ENCODE results near the gene CDC42EP1.

CDC42EP1 gene

GRCh38 chr22:37568448-37569008 is 8.2 kb downstream of the CDC42EP1 start:
- DNase-seq (ENCODE audit: low spot score): no peak

GRCh38 chr22:37569009-37569920 is 9.0 kb downstream of the CDC42EP1 start:
- TF ChIP-seq, protein P1, sequence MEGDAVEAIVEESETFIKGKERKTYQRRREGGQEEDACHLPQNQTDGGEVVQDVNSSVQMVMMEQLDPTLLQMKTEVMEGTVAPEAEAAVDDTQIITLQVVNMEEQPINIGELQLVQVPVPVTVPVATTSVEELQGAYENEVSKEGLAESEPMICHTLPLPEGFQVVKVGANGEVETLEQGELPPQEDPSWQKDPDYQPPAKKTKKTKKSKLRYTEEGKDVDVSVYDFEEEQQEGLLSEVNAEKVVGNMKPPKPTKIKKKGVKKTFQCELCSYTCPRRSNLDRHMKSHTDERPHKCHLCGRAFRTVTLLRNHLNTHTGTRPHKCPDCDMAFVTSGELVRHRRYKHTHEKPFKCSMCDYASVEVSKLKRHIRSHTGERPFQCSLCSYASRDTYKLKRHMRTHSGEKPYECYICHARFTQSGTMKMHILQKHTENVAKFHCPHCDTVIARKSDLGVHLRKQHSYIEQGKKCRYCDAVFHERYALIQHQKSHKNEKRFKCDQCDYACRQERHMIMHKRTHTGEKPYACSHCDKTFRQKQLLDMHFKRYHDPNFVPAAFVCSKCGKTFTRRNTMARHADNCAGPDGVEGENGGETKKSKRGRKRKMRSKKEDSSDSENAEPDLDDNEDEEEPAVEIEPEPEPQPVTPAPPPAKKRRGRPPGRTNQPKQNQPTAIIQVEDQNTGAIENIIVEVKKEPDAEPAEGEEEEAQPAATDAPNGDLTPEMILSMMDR (IDR thresholded peaks at IDR 0.05; ENCODE audit: extremely low read depth, missing control alignments): no peak
- DNase-seq (ENCODE audit: low spot score): no peak

More at GRCh38 chr22:37568448-37569008, 8.2 kb downstream of the CDC42EP1 start:
- TF ChIP-seq, protein P1 (IDR thresholded peaks at IDR 0.05; ENCODE audit: extremely low read depth, missing control alignments): no peak

DNA sequence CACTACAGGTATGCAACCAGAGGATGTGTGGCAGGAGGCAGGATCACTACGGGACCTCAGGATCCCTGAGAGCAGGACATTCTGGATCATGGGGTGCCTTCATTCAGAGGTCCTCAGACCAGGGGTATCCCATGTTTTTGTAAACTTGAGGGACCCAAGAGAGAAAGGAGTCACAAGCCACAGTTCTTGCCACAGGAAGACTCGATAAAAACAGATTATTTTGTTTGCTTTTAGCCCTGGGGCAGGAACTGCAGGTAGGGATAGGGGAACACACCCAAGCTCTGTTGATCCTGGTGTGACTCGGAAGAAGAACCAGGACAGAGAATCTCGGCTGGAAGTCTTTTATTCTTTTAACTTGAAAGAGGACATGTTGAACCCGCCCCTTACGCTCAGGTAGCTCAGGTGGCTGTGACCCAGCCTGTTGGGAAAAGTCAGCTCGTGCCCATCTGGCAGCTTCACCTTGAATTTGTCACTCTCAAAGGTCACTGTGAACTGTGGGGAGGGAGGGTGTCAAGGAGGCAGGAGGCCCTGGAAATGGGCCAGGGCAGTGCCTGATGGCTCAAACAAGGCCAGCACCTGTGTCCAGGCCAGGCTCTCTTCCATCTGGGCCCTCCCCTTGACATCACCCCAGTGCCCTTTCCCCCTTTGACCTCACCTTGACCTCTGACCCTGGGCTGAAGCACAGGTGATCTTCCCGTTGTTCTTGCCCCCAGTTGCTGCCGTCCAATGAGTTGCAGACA is 9.8 kb downstream of the CDC42EP1 start:
- DNase-seq (ENCODE audit: low spot score): no peak
- TF ChIP-seq, protein P1 (IDR thresholded peaks at IDR 0.05; ENCODE audit: extremely low read depth, missing control alignments): no peak

DNA sequence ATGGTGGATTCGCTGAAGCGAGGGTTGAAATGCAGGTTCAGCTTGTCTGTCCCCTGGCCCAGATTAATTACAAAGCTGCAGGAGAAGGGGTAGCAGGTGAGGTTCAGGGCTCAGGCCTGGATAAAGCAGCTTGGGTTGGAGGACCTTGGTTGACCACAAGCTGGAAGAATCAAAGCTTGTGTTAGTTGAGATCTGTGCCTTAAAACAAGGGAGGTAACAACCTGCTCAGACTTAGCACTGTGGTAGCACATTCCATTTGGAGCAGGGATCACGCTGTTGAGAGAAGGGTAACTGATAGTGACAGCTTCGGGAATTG is 10.3 kb downstream of the CDC42EP1 start:
- TF ChIP-seq, protein P1 (IDR thresholded peaks at IDR 0.05; ENCODE audit: extremely low read depth, missing control alignments): no peak
- no peak for DNase-seq (ENCODE audit: low spot score)

GRCh38 chr22:37571258-37571991 is 11.1 kb downstream of the CDC42EP1 start:
- no peak for DNase-seq (ENCODE audit: low spot score)

DNA sequence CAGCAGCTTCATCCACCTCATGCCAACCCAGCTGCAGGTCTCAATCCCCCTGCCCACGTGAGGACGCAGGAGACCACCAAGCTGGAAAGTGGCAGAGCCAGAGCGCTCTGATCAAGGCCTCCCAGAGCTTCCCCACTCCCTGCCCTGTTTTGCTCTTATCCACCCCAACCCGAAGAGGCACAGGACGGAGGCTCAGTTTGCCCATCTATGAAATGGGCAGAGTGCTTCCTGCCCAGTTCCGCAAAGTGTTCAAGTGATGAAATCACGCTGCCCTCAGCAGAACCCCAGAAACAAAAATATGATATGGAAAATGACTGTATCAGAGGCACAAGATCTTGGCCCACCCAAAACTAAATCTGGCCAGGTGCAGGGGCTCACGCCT is 11.7 kb downstream of the CDC42EP1 start:
- no peak for DNase-seq (ENCODE audit: low spot score)
- TF ChIP-seq, protein P1 (IDR thresholded peaks at IDR 0.05; ENCODE audit: extremely low read depth, missing control alignments): no peak

More at GRCh38 chr22:37571258-37571991, 11.1 kb downstream of the CDC42EP1 start:
- TF ChIP-seq, protein P1 (IDR thresholded peaks at IDR 0.05; ENCODE audit: extremely low read depth, missing control alignments): no peak
